Measurements from ENCODE around the gene FBXW5.

Gene FBXW5

DNA sequence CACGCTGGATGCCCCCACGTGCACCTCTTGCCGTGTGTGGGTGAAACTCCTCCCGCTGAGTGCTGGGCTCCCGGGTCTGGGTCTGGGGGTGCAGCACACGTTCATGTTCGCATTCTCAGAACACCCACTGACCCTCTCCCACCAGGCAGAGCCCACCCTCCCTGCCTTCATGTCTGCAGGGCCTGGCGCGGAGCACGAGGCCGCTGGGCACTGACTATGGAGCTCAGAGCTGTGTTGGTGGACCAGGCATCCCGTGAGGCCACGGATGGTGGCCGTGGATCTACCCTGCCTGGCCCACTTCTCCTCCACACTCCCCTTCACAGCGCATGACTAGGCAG is 16.4 kb upstream of the FBXW5 start:
- ATAC-seq (replicated peaks) (no peak), DNase-seq (no peak)
- Mint-ChIP-seq H3K4me1 (peaks cover 3 to 4% of the 10 kb centered on the region in 2 donors), H3K9me3 (peaks cover 6% of the 10 kb centered on the region in 2 donors), H3K36me3 (peaks cover 3 to 5% of the 10 kb centered on the region in 2 donors), H3K27me3 (peaks cover 17 to 20% of the 10 kb centered on the region in 2 donors), H3K4me3 (no peak overlapping the region), H3K27ac (no peak overlapping the region)

DNA sequence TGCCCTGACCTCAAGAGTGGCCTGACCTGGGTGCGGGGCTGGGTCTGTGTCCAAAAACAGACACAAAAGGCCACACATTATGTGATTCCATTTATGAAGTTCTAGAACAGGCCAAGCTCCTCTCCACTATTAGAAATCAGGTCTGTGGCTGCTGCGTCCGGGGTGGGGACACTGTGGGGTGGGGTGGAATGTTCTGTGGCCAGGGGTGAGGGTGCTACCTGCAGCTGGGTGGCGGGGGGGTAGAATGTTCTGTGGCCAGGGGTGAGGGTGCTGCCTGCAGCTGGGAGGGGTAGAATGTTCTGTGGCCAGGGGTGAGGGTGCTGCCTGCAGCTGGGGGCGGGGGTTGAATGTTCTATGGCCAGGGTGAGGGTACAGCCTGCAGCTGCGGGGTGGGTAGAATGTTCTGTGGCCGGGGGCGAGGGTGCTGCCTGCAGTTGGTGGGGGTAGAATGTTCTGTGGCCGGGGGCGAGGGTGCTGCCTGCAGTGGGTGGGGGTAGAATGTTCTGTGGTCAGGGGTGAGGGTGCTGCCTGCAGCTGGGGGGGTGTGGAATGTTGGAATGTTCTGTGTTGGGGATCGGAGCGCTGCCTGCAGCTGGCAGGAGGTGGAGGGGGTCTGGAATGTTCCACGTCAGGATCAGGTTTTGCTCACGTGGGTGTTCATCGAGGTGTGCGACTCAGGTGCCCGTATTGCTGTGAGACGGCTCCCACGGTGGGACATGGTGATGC is 15.8 kb upstream of the FBXW5 start:
- Mint-ChIP-seq H3K27ac (no peak overlapping the region), H3K4me3 (no peak overlapping the region)
- no peak for ATAC-seq (replicated peaks)

DNA sequence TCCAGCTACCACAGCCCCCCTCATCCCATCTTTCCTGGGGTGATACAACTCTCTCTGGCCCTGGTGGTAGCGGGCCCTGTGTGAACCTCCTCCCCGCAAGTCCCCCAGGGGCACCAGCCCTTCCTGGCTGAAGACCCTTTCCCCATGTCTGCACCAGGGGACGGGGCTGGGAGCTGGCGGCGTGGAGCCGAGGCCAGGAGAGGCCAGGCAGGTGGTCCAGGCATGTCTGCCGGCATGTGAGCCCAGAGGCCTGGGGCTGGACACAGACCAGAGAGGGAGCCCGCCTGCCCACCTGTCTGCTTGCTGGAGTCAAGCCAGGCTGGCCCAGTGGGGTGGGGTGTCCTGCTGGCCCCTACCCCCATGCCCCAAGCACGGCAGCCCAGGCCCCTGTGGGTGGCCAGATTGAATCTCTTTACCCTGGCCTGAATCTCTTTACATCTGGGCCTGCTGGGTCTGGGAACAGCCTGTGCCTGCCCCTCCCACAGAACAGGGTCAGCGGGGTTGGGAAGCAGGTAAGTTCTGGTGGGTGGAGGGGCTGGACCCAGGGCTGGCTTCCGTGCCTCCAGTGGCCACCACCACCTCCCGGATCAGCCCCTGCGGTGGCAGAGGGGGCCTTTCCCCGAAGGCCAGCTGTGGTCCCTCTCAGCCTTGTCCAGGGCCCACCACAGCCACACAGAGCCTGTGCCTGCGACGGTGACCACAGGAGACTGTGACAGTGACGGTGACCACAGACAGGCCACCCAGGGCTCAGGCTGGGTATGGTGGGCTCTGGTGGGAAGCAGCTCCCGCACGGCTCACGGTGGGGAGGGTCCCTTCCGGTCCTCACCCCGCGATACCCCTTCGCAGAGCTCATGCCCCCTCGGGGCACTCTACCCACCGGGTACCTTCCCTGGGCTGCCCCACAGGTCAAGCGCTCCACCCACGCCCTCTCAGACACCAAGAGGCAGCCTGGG is 14.6 kb upstream of the FBXW5 start:
- peaks cover 13 to 16% of the 10 kb centered on the region in 2 donors for H3K27me3 Mint-ChIP-seq
- H3K4me3 Mint-ChIP-seq = no peak overlapping the region
- H3K36me3 Mint-ChIP-seq = peaks cover 3 to 5% of the 10 kb centered on the region in 2 donors
- no peak for ATAC-seq (replicated peaks)
- no peak overlapping the region for H3K27ac Mint-ChIP-seq
- H3K4me1 Mint-ChIP-seq = no peaks in the 10 kb centered on the region
- no peak for DNase-seq
- H3K9me3 Mint-ChIP-seq = peaks cover 6% of the 10 kb centered on the region in 2 donors

More for the DNA sequence above, 15.8 kb upstream of the FBXW5 start:
- Mint-ChIP-seq H3K27me3 (peaks cover 13 to 16% of the 10 kb centered on the region in 2 donors), H3K36me3 (peaks cover 3 to 5% of the 10 kb centered on the region in 2 donors), H3K9me3 (peaks cover 6% of the 10 kb centered on the region in 2 donors), H3K4me1 (no peaks in the 10 kb centered on the region)
- no peak for DNase-seq

DNA sequence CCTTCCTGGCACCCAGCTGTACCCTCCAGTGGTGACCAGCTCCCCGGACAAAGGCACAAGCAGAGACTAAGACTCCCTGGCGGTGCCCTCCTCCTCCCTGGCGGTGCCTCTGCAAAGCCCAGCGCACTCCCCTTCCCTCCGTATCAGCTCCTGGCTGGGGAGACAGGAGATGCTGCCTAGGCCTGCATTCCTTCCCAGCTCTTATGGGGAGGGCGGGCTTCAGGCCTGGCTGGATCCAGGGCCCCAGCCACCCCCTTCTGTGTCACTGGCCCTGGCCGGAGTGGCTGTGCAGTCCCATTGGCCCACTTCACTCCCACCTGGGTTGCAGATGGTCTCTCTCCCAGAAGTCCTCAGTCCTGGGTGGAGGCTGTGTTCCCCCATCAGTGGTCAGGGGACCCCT is 13.9 kb upstream of the FBXW5 start:
- no peak overlapping the region for H3K4me3 Mint-ChIP-seq
- H3K27me3 Mint-ChIP-seq = peaks cover 13 to 16% of the 10 kb centered on the region in 2 donors
- no peaks in the 10 kb centered on the region for H3K4me1 Mint-ChIP-seq
- no peak for DNase-seq
- H3K36me3 Mint-ChIP-seq = peaks cover 3 to 5% of the 10 kb centered on the region in 2 donors
- H3K27ac Mint-ChIP-seq = no peak overlapping the region
- H3K9me3 Mint-ChIP-seq = peaks cover 6% of the 10 kb centered on the region in 2 donors
- ATAC-seq (replicated peaks) = no peak

DNA sequence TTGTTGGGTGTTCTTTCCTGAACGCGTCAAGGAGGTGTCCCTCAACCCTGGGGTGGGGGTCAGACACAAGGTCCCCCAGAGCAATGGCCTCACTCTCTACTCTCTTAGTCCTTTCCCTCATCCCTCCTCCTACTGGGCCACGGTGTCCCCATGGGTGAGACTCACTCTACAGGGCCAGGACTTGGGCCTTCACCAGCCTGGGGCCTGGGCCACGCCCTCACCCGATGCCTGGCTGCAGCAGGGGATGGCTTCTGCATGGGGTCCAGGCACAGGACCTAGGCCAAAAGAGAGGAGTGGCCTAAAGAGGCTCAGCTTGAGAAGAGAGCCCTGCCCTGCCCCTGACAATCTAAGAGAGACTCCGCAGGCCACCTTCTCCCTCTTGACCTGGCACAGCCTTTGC is 13.4 kb upstream of the FBXW5 start:
- DNase-seq (no peak), ATAC-seq (replicated peaks) (no peak)
- H3K27ac Mint-ChIP-seq = no peak overlapping the region
- H3K36me3 Mint-ChIP-seq = peaks cover 3 to 5% of the 10 kb centered on the region in 2 donors
- peaks cover 6% of the 10 kb centered on the region in 2 donors for H3K9me3 Mint-ChIP-seq
- H3K27me3 Mint-ChIP-seq = peaks cover 7 to 16% of the 10 kb centered on the region in 2 donors
- H3K4me1 Mint-ChIP-seq = no peaks in the 10 kb centered on the region
- H3K4me3 Mint-ChIP-seq = no peak overlapping the region

DNA sequence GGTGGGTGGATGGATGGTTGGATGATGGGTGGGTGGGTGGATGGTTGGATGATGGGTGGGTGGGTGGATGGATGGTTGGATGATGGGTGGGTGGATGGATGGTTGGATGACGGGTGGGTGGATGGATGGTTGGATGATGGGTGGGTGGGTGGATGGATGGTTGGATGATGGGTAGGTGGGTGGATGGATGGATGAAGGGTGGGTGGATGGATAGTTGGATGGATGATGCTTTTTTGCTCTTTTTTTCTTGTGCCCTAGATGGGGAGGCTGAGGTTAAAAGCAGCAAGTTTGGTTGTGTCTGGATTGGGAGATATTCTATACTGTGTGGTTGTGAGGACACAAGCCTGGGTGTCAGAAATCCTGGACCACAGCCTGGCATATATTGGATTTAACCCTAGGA is 12.9 kb upstream of the FBXW5 start:
- Mint-ChIP-seq H3K36me3 (peaks cover 3 to 5% of the 10 kb centered on the region in 2 donors), H3K27ac (no peak overlapping the region), H3K9me3 (peaks cover 6% of the 10 kb centered on the region in 2 donors), H3K27me3 (peaks cover 6 to 16% of the 10 kb centered on the region in 2 donors), H3K4me3 (no peak overlapping the region), H3K4me1 (no peaks in the 10 kb centered on the region)
- DNase-seq (no peak), ATAC-seq (replicated peaks) (no peak)

DNA sequence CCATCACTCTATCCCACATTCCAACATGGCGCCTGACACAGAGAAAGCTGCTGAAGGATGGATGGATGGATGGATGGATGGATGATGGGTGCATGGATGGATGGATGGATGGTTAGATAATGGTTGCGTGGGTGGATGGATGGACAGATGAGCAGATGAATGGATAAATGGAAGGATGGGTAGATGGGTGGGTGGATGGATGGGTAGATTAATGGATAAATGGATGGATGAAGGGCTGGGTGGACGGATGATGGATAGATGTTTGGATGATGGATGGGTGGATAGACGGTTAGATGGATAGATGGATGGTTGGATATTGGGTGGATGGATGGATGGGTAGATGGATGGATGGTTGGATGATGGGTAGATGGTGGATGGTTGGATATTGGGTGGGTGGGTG is 12.1 kb upstream of the FBXW5 start:
- no peaks in the 10 kb centered on the region for H3K4me1 Mint-ChIP-seq
- H3K4me3 Mint-ChIP-seq = no peak overlapping the region

DNA sequence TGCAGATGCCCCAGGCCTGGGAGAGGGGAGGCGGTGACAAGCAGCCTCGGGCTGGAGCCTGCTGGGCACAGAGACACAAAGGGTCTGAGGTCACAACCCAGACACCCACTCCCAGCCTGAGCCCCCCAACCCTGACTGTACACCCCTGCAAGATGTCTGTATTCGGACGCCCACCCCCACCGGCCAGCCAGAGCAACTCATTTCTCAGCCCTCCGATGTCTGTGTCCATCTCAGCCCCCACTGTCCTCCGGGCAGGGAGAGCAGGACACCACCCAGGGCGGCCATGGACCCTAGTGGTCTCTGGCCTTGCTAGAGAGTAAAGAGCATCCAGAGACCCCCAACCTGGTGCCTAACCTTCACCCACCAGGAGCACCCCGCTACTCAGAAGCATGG is 11.4 kb upstream of the FBXW5 start:
- peaks cover 6 to 16% of the 10 kb centered on the region in 2 donors for H3K27me3 Mint-ChIP-seq
- H3K36me3 Mint-ChIP-seq = peaks cover 3 to 5% of the 10 kb centered on the region in 2 donors
- DNase-seq = no peak
- no peak overlapping the region for H3K4me3 Mint-ChIP-seq
- no peaks in the 10 kb centered on the region for H3K4me1 Mint-ChIP-seq
- ATAC-seq (replicated peaks) = no peak
- no peak overlapping the region for H3K27ac Mint-ChIP-seq
- H3K9me3 Mint-ChIP-seq = peaks cover 6% of the 10 kb centered on the region in 2 donors

More for the DNA sequence above, 12.1 kb upstream of the FBXW5 start:
- H3K27me3 Mint-ChIP-seq = peaks cover 6 to 16% of the 10 kb centered on the region in 2 donors
- H3K9me3 Mint-ChIP-seq = peaks cover 6% of the 10 kb centered on the region in 2 donors
- H3K27ac Mint-ChIP-seq = no peak overlapping the region
- no peak for DNase-seq
- H3K36me3 Mint-ChIP-seq = peaks cover 3 to 5% of the 10 kb centered on the region in 2 donors
- ATAC-seq (replicated peaks) = no peak

DNA sequence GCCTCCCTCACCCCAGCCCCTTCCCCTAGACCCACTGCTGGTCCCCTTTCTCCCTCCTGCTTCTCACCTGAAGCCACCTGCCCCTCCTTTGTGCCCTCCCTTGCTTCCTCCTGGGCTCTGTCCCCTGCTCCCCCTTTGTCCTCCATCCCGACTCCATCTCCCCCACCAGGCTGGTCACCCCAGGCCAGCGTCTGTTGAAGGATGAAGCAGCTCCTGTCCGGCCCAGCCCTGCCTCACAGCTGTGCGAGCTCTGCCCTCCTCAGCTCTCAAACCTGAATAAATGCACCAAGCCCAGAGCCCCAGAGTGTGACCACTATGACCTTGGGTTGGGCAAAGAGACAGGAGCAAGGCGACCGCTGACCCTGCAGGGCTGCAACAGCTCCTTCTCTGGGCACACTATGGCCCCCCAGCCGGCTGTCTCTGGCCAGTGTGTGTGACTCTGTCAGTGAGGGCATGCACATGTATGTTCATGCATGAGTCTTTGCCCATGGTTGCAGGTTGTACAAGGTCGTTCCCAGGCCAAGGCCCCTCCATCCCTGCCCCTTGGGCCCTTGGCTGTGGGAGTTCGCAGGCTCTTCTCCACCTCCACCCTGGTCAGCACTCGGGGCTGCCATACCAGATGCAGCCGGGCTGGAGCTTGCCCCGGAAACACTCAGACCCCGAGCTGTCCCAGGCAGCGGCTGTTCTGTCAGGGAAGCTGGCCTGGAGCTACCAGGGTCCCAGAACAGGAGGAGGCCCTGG is 10.8 kb upstream of the FBXW5 start:
- Mint-ChIP-seq H3K9me3 (peaks cover 6% of the 10 kb centered on the region in 2 donors), H3K4me1 (peaks cover under 1 to 4% of the 10 kb centered on the region in 2 donors), H3K27me3 (peaks cover 6 to 16% of the 10 kb centered on the region in 2 donors), H3K4me3 (no peak overlapping the region), H3K27ac (no peak overlapping the region), H3K36me3 (peaks cover 3 to 5% of the 10 kb centered on the region in 2 donors)
- ATAC-seq (replicated peaks) (no peak), DNase-seq (no peak)

DNA sequence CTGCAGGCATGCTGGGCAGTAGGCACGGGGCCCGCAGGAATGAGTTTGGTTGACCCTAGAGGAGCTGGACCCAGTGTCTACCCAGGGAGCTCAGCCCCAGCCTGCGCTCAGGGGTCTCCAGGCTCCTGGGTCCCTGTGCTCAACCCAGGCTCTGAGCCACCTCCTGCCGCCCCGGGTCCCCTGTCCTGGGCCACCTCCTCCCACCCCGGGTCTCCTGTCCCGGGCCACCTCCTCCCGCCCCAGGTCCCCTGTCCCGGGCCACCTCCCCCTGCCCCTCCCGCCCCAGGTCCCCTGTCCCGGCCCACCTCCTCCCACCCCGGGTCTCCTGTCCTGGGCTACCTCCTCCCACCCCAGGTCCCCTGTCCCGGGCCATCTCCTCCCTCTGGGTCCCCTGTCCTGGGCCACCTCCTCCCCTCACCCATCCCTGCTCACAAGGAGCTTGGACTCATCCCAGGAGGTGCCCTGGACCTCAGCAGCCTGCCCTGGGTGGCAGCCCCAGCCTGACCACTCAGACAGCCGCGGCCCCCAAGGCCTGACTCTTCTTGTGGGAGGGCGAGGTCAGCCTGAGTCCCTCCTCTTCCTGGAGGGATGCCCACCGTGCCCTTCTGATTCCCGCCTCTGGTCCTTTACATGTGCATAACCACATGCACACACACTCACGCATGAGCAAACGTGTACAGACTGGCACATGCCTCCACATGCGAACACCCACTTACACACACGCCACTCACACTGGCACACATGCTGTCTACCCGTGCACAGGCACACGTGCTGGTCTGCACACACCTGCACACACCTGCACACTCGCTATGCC is 9.9 kb upstream of the FBXW5 start:
- peaks cover 6% of the 10 kb centered on the region in 2 donors for H3K9me3 Mint-ChIP-seq
- no peak overlapping the region for H3K4me3 Mint-ChIP-seq
- no peak for ATAC-seq (replicated peaks)
- peaks cover 6 to 16% of the 10 kb centered on the region in 2 donors for H3K27me3 Mint-ChIP-seq
- peaks cover 4 to 10% of the 10 kb centered on the region in 2 donors for H3K4me1 Mint-ChIP-seq
- H3K27ac Mint-ChIP-seq = no peak overlapping the region
- DNase-seq = no peak
- peaks cover 3 to 5% of the 10 kb centered on the region in 2 donors for H3K36me3 Mint-ChIP-seq

DNA sequence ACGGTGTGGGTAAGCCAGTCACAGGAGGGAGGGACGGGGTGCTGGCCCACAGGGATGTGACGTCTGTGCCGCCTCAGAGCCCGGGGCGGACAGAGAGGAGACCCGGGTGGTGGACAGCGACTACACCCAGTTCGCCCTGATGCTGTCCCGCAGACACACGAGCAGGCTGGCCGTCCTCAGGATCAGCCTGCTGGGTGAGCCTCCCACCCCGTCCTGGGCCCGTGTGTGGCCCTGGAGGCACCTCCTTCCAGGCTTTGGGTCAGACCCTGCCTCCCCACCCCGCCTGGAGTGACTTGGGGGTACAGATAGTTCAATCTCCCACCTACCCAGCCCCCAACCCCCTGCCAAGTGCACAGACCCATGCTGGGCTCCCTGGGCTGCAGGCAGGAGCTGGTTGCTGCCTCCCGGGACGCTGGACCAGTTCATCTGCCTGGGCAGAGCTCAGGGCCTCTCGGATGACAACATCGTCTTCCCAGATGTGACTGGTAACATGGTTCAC is 9.3 kb upstream of the FBXW5 start:
- Mint-ChIP-seq H3K4me1 (peaks cover 4 to 10% of the 10 kb centered on the region in 2 donors), H3K27me3 (peaks cover 3 to 11% of the 10 kb centered on the region in 2 donors), H3K4me3 (no peak overlapping the region), H3K9me3 (peaks cover 6% of the 10 kb centered on the region in 2 donors), H3K36me3 (peaks cover 2 to 5% of the 10 kb centered on the region in 2 donors), H3K27ac (no peak overlapping the region)
- ATAC-seq (replicated peaks) (no peak), DNase-seq (no peak)

DNA sequence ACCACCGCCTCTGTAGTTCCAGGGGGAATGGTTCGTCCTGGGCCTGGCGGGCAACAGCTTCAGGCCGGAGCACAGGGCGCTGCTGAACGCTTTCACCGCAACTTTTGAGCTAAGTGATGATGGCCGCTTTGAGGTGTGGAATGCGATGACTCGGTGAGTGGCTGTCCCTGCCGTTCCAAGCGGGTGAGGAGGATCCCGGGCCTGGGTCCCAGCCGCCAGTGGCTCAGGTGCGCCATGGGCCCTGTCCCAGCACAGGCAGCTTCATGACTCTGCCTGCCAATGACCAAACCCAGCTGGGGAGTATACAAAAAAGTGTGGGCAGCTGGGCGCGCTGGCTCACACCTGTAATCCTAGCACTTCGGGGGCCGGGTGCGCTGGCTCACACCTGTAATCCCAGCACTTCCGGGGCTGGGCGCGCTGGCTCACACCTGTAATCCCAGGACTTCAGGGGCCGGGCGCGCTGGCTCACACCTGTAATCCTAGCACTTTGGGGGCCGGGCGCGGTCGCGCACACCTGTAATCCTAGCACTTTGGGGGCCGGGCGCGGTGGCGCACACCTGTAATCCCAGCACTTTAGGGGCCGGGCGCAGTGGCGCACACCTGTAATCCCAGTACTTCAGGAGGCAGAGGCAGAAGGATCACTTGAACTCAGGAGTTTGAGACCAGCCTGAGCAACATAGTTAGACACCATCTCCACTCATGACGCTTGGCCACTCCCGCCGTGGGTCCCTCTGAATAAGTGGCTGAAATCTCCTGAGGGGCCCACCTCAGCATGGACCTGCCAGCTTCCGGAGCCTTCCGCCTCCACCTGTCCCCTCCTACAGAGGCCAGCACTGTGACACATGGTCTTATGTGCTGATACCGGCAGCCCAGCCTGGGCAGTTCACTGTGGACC is 8.6 kb upstream of the FBXW5 start:
- peaks cover 4 to 10% of the 10 kb centered on the region in 2 donors for H3K4me1 Mint-ChIP-seq
- no peak for DNase-seq
- no peak overlapping the region for H3K4me3 Mint-ChIP-seq
- peaks cover 6% of the 10 kb centered on the region in 2 donors for H3K9me3 Mint-ChIP-seq
- no peak overlapping the region for H3K27ac Mint-ChIP-seq
- peaks cover 0 to 9% of the 10 kb centered on the region in 2 donors for H3K27me3 Mint-ChIP-seq
- no peak for ATAC-seq (replicated peaks)
- H3K36me3 Mint-ChIP-seq = peaks cover 0 to 5% of the 10 kb centered on the region in 2 donors

Measured in stimulated activated naive B cell treated with anti-CD40 and anti-IgM and Interleukin-4, amounts not matched to agents 10 μg/mL and 1 μg/mL and 100 μg/mL, for 72 hours (primary cell).